Neural progenitor cell (in vitro differentiated cells): ENCODE data around the gene POLR3B. TPM values are rescaled to one million over a fixed set of nuclear protein-coding genes. Genes with fewer than 3 reads are reported as not detected.

Experiments
- DNase-seq: peaks from one replicate; pipeline ENCODE4 v3.0.0-alpha.2; 2016; ENCODE audit warnings: low spot score
- H2AFZ ChIP-seq: fragments of 200-600 bp; sonication (generic); replicated peaks from 2 replicates; pipeline ENCODE4 v1.6.1; 2016; ENCODE audit warnings: antibody characterized with exemption
- H3F3A ChIP-seq: fragments of 200-600 bp; sonication (generic); 2 replicates; pipeline ENCODE4 v1.6.1; 2016; ENCODE audit warnings: antibody characterized with exemption, low read depth
- H3K27ac ChIP-seq: fragments of 200-600 bp; sonication (generic); 2 replicates; pipeline ENCODE4 v1.5.1; 2016; ENCODE audit warnings: mild to moderate bottlenecking
- H3K27me3 ChIP-seq: fragments of 200-600 bp; sonication (generic); 2 replicates; pipeline ENCODE4 v1.6.1; 2016; ENCODE audit warnings: mild to moderate bottlenecking, moderate library complexity
- H3K36me3 ChIP-seq: fragments of 200-600 bp; sonication (generic); 2 replicates; pipeline ENCODE4 v1.5.1; 2016
- H3K4me1 ChIP-seq: fragments of 200-600 bp; sonication (generic); 2 replicates; pipeline ENCODE4 v1.6.1; 2016; ENCODE audit warnings: mixed run types
- H3K4me2 ChIP-seq: fragments of 200-600 bp; sonication (generic); 2 replicates; pipeline ENCODE4 v1.6.1; 2016
- H3K4me3 ChIP-seq: fragments of 200-600 bp; sonication (generic); 2 replicates; pipeline ENCODE4 v1.5.1; 2016
- H3K79me2 ChIP-seq: fragments of 200-600 bp; sonication (generic); 2 replicates; pipeline ENCODE4 v1.6.1; 2016; ENCODE audit warnings: low read depth
- H3K9ac ChIP-seq: fragments of 200-600 bp; sonication (generic); 2 replicates; pipeline ENCODE4 v1.6.1; 2016
- H3K9me3 ChIP-seq: fragments of 200-600 bp; sonication (generic); 2 replicates; pipeline ENCODE4 v1.5.1; 2016; ENCODE audit warnings: low read depth
- H4K20me1 ChIP-seq: fragments of 200-600 bp; sonication (generic); 2 replicates; pipeline ENCODE4 v1.6.1; 2016; ENCODE audit warnings: low read depth
- H3K27ac Mint-ChIP-seq: 3 replicates; pipeline ENCODE4 v1.8.0; 2021; ENCODE audit warnings: mixed read lengths
- H3K27me3 Mint-ChIP-seq: 2 replicates; pipeline ENCODE4 v1.8.0; 2022; ENCODE audit warnings: low read depth, mild to moderate bottlenecking, inconsistent platforms, moderate library complexity, mixed read lengths; ENCODE audit not compliant: insufficient read depth
- H3K36me3 Mint-ChIP-seq: 3 replicates; pipeline ENCODE4 v1.8.0; 2021; ENCODE audit warnings: mixed read lengths
- H3K4me1 Mint-ChIP-seq: 3 replicates; pipeline ENCODE4 v1.8.0; 2021; ENCODE audit warnings: mixed read lengths
- H3K4me3 Mint-ChIP-seq: 3 replicates; pipeline ENCODE4 v1.8.0; 2021; ENCODE audit warnings: mild to moderate bottlenecking, moderate library complexity, mixed read lengths
- H3K9me3 Mint-ChIP-seq: 3 replicates; pipeline ENCODE4 v1.8.0; 2020; ENCODE audit warnings: mixed read lengths
- EZH2 ChIP-seq: fragments of 200-600 bp; sonication (generic); IDR thresholded peaks from 2 replicates; pipeline ENCODE4 v1.6.1; 2017; ENCODE audit warnings: antibody characterized with exemption, mild to moderate bottlenecking, moderate library complexity
- EZH2phosphoT487 ChIP-seq: fragments of 200-600 bp; sonication (generic); IDR thresholded peaks from 2 replicates; pipeline ENCODE4 v1.6.1; 2017; ENCODE audit warnings: antibody characterized with exemption
- total RNA-seq: library from RNA; depleted of rRNA; stranded (reverse); fragments of >200 nt; gene quantifications from 2 replicates; pipeline ENCODE4 v1.2.3, GENCODE V29; 2015; ENCODE audit warnings: low replicate concordance
- TF ChIP-seq, protein P1 (sequence below): fragments of 200-600 bp; sonication (generic); IDR thresholded peaks from 2 replicates; pipeline ENCODE4 v1.5.1; 2017; ENCODE audit warnings: antibody characterized with exemption, mild to moderate bottlenecking

The POLR3B gene
- total RNA-seq, 1 donor from 2014 or later: 8.8 TPM

DNA sequence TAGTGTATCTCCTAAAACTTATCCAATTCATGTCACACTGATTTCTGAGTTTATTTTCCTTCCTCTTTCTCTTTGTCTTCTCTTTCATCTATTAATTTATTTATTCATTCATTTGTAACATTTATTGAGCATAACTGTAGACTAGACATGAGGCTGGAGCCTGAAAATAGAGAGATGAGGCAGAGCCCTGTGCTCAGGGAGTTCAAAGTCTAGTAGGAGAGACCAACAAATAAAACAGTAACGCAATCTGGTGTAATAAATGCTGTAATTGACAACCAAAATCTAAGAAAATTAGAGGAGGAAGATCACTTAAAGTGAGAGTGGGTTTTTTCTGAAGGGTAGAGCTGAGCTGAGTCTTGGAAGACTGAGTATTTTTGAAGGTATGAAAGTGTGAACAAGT lies 87.5 kb downstream of the POLR3B start:
- no peak for DNase-seq
- Histone ChIP-seq H3K27ac (no peak overlapping the region), H3K4me3 (no peak overlapping the region), H3F3A (peaks cover 24% of the 10 kb centered on the region), H3K9me3 (no peaks in the 10 kb centered on the region), H3K79me2 (no peaks in the 10 kb centered on the region), H3K4me1 (peaks cover 25% of the 10 kb centered on the region), H4K20me1 (peaks cover 4% of the 10 kb centered on the region), H3K9ac (no peak overlapping the region), H2AFZ (no peak overlapping the region), H3K27me3 (no peaks in the 10 kb centered on the region), H3K4me2 (no peak overlapping the region), H3K36me3 (no peaks in the 10 kb centered on the region)
- H3K9me3 Mint-ChIP-seq: no peaks in the 10 kb centered on the region
- no peak overlapping the region for H3K4me3 Mint-ChIP-seq
- H3K36me3 Mint-ChIP-seq: peaks cover 8% of the 10 kb centered on the region
- H3K4me1 Mint-ChIP-seq: peaks cover 36% of the 10 kb centered on the region
- TF ChIP-seq EZH2phosphoT487: no peak
- no peak for TF ChIP-seq EZH2
- TF ChIP-seq, protein P1, sequence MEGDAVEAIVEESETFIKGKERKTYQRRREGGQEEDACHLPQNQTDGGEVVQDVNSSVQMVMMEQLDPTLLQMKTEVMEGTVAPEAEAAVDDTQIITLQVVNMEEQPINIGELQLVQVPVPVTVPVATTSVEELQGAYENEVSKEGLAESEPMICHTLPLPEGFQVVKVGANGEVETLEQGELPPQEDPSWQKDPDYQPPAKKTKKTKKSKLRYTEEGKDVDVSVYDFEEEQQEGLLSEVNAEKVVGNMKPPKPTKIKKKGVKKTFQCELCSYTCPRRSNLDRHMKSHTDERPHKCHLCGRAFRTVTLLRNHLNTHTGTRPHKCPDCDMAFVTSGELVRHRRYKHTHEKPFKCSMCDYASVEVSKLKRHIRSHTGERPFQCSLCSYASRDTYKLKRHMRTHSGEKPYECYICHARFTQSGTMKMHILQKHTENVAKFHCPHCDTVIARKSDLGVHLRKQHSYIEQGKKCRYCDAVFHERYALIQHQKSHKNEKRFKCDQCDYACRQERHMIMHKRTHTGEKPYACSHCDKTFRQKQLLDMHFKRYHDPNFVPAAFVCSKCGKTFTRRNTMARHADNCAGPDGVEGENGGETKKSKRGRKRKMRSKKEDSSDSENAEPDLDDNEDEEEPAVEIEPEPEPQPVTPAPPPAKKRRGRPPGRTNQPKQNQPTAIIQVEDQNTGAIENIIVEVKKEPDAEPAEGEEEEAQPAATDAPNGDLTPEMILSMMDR: no peak
- no peaks in the 10 kb centered on the region for H3K27me3 Mint-ChIP-seq
- H3K27ac Mint-ChIP-seq: peak overlapping the region; percentile 6

DNA sequence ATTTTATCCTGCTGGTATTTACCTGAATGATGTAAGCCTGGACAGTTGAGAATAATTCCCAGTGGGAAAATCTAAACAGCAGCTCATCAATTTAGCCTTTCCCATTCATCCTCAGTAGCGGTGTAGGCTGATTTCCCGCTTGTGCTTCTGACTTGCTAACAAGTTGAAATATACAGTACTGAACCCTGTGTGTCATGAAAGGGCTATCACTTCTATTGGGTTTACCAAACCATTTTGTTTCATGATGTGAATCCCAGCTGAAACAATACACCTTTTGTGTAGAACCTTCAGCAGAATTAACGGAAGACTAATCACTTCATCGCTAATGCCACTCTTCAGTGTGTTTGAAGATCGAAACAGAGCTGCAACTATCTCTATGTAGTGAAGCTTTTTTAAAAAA lies 88.4 kb downstream of the POLR3B start:
- no peak overlapping the region for H3K9ac ChIP-seq
- H2AFZ ChIP-seq: no peak overlapping the region
- peak overlapping the region; percentile 56 for H3K4me2 ChIP-seq
- Mint-ChIP-seq H3K27me3 (no peaks in the 10 kb centered on the region), H3K9me3 (no peaks in the 10 kb centered on the region), H3K27ac (peak overlapping the region; percentile 98), H3K4me3 (peak overlapping the region; percentile 65), H3K36me3 (peaks cover under 1% of the 10 kb centered on the region), H3K4me1 (peaks cover 37% of the 10 kb centered on the region)
- peak overlapping the region; percentile 36 for H3K27ac ChIP-seq
- no peaks in the 10 kb centered on the region for H3K27me3 ChIP-seq
- H3F3A ChIP-seq: peaks cover 24% of the 10 kb centered on the region
- peaks cover 4% of the 10 kb centered on the region for H4K20me1 ChIP-seq
- H3K36me3 ChIP-seq: no peaks in the 10 kb centered on the region
- H3K4me3 ChIP-seq: no peak overlapping the region
- peaks cover 28% of the 10 kb centered on the region for H3K4me1 ChIP-seq
- H3K9me3 ChIP-seq: no peaks in the 10 kb centered on the region
- peak; percentile 44 for TF ChIP-seq EZH2phosphoT487
- TF ChIP-seq EZH2: no peak
- H3K79me2 ChIP-seq: no peaks in the 10 kb centered on the region
- peak; percentile 58 for DNase-seq

DNA sequence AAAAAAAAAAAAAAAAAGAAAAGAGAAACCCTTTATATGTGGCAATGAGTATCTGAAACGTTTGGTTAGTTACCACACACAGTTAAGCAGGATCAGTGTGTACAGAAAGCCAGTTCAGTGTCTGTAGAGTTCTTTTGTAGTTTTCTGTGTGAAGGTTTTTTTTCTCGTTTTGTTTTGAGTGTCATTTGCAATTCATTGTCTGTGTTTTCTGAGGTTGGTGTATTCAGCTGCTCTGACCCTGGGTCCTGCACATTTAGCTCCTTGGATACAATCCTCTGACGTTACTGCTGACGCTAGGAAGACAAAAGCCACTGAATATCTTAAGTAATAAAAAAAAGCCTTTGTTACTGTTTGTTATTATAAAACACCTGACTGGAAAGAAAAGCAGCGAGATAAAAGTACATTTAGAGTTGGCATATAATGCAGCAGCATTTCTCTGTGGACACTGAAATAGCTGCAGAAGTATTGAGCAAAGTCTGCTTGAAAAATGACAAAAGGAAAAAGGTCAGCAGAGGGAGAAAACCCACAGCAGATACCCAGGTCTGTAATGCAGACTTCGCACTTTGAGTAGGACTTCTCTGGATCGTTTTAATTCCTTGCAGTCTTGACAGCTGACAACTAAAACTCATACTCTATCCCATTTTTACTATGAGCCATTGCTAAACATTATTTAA lies 89.0 kb downstream of the POLR3B start:
- H3K27me3 Mint-ChIP-seq: no peaks in the 10 kb centered on the region
- H3K27ac Mint-ChIP-seq: peak overlapping the region; percentile 95
- H3K36me3 Mint-ChIP-seq: no peaks in the 10 kb centered on the region
- Histone ChIP-seq H3F3A (peaks cover 24% of the 10 kb centered on the region), H3K9me3 (no peaks in the 10 kb centered on the region), H3K4me3 (no peak overlapping the region), H3K79me2 (no peaks in the 10 kb centered on the region), H3K9ac (no peak overlapping the region), H3K4me1 (peaks cover 31% of the 10 kb centered on the region), H3K36me3 (no peaks in the 10 kb centered on the region), H3K4me2 (peak overlapping the region; percentile 56), H3K27me3 (no peaks in the 10 kb centered on the region), H4K20me1 (peaks cover 4% of the 10 kb centered on the region), H2AFZ (no peak overlapping the region), H3K27ac (peak overlapping the region; percentile 36)
- H3K9me3 Mint-ChIP-seq: no peaks in the 10 kb centered on the region
- DNase-seq: peak; percentile 64
- no peak for TF ChIP-seq EZH2
- peak; percentile 61 for TF ChIP-seq EZH2phosphoT487
- peak overlapping the region; percentile 71 for H3K4me3 Mint-ChIP-seq
- H3K4me1 Mint-ChIP-seq: peaks cover 42% of the 10 kb centered on the region

DNA sequence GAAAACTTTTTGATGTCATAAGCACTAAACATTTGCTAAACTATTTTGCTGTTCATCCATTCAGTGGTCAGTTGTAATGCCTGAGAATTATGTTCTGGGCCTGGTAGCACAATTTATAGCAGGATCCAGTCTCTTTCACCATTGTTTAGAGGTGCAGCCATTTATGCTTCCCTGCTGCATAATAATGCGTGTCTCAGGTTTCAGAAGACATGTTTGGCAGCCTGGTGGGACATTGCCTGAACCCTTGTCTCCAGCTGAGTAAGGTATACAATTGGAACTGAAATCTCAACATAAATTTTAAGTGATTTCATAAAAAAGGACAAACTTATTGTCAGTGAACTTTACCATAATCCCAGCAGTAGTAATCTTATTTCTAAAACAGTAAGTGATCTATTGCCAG lies 94.8 kb downstream of the POLR3B start:
- no peak overlapping the region for H3K4me3 Mint-ChIP-seq
- H3K27me3 ChIP-seq: no peaks in the 10 kb centered on the region
- peaks cover under 1% of the 10 kb centered on the region for H3F3A ChIP-seq
- no peak overlapping the region for H3K9ac ChIP-seq
- peaks cover 44% of the 10 kb centered on the region for H3K4me1 Mint-ChIP-seq
- H3K4me3 ChIP-seq: no peak overlapping the region
- H3K9me3 ChIP-seq: no peaks in the 10 kb centered on the region
- peaks cover 2% of the 10 kb centered on the region for H4K20me1 ChIP-seq
- H3K9me3 Mint-ChIP-seq: no peaks in the 10 kb centered on the region
- no peak for DNase-seq
- no peak overlapping the region for H3K4me2 ChIP-seq
- H3K4me1 ChIP-seq: peaks cover 17% of the 10 kb centered on the region
- no peaks in the 10 kb centered on the region for H3K79me2 ChIP-seq
- peaks cover 2% of the 10 kb centered on the region for H3K36me3 Mint-ChIP-seq
- no peak overlapping the region for H3K27ac ChIP-seq
- H3K36me3 ChIP-seq: no peaks in the 10 kb centered on the region
- H3K27me3 Mint-ChIP-seq: no peaks in the 10 kb centered on the region
- no peak for TF ChIP-seq EZH2
- TF ChIP-seq, protein P1: no peak
- no peak overlapping the region for H2AFZ ChIP-seq
- peak overlapping the region; percentile 66 for H3K27ac Mint-ChIP-seq
